WTC11 (cell line): Measurements from ENCODE around the gene NUDT14. TPM values are rescaled to one million over a fixed set of nuclear protein-coding genes. Genes with fewer than 3 reads are reported as not detected.

Experiments
- ATAC-seq: fragments of 200-7000 bp; cut with Tn5 transposase; 2 replicates; pipeline ENCODE4 v1.10.0; 2021; ENCODE audit warnings: mild to moderate bottlenecking, moderate library complexity
- CTCF ChIA-PET: fragments of 300-600 bp; sonication (Branson Sonifier 250); formaldehyde crosslinking; loops from one replicate; lab custom pipeline; 2021; ENCODE audit warnings: antibody characterized with exemption; lab: Charles Lee
- POLR2A ChIA-PET: fragments of 350-600 bp; sonication (Branson Sonifier 250); formaldehyde crosslinking; loops from one replicate; lab custom pipeline; 2021; ENCODE audit warnings: antibody characterized with exemption; lab: Charles Lee
- DNase-seq: peaks from one replicate; pipeline ENCODE4 v3.0.0; 2021; ENCODE audit warnings: low spot score
- H3K27ac Mint-ChIP-seq: 2 replicates; pipeline ENCODE4 v1.8.0; 2021; ENCODE audit warnings: mixed read lengths
- H3K27me3 Mint-ChIP-seq: 2 replicates; pipeline ENCODE4 v1.8.0; 2021; ENCODE audit warnings: low read depth, mild to moderate bottlenecking, moderate library complexity, mixed read lengths
- H3K36me3 Mint-ChIP-seq: 2 replicates; pipeline ENCODE4 v1.8.0; 2021; ENCODE audit warnings: mixed read lengths
- H3K4me1 Mint-ChIP-seq: 2 replicates; pipeline ENCODE4 v1.8.0; 2022; ENCODE audit warnings: mixed read lengths
- H3K4me3 Mint-ChIP-seq: 2 replicates; pipeline ENCODE4 v1.8.0; 2021; ENCODE audit warnings: mild to moderate bottlenecking, moderate library complexity, mixed read lengths
- H3K9me3 Mint-ChIP-seq: 2 replicates; pipeline ENCODE4 v1.8.0; 2021; ENCODE audit warnings: mixed read lengths
- CBFB ChIP-seq: sonication (generic); formaldehyde crosslinking; IDR thresholded peaks from 2 replicates; pipeline ENCODE4 v1.8.1; 2022; ENCODE audit warnings: mild to moderate bottlenecking, low read depth, missing genetic modification reagents
- CDX4 ChIP-seq: fragments of 250-450 bp; sonication (Bioruptor Pico); IDR thresholded peaks from 2 replicates; pipeline ENCODE4 v1.9.0; 2021; ENCODE audit warnings: moderate library complexity, mild to moderate bottlenecking, inconsistent platforms, borderline replicate concordance
- CREB1 ChIP-seq: sonication (generic); formaldehyde crosslinking; IDR thresholded peaks from 2 replicates; pipeline ENCODE4 v1.8.0; 2023; ENCODE audit warnings: mild to moderate bottlenecking, missing genetic modification reagents
- EMX1 ChIP-seq: fragments of 250-450 bp; sonication (Bioruptor Pico); IDR thresholded peaks from 2 replicates; pipeline ENCODE4 v1.8.0; 2021; ENCODE audit warnings: mild to moderate bottlenecking
- ERG ChIP-seq: fragments of 250-450 bp; sonication (Bioruptor Pico); IDR thresholded peaks from 2 replicates; pipeline ENCODE4 v1.8.0; 2021; ENCODE audit warnings: mild to moderate bottlenecking
- IRF2 ChIP-seq: sonication (generic); formaldehyde crosslinking; IDR thresholded peaks from 2 replicates; pipeline ENCODE4 v1.8.0; 2022; ENCODE audit warnings: low read depth, missing genetic modification reagents, borderline replicate concordance
- JAZF1 ChIP-seq: fragments of 250-450 bp; sonication (Bioruptor Pico); IDR thresholded peaks from 2 replicates; pipeline ENCODE4 v1.9.0; 2021; ENCODE audit warnings: moderate library complexity, mild to moderate bottlenecking, inconsistent platforms
- JUN ChIP-seq: sonication (generic); formaldehyde crosslinking; IDR thresholded peaks from 2 replicates; pipeline ENCODE4 v1.8.0; 2023; ENCODE audit warnings: mild to moderate bottlenecking, missing genetic modification reagents
- NFE2L1 ChIP-seq: sonication (generic); formaldehyde crosslinking; IDR thresholded peaks from 2 replicates; pipeline ENCODE4 v1.8.1; 2023; ENCODE audit warnings: missing genetic modification reagents
- NR2C2 ChIP-seq: sonication (generic); formaldehyde crosslinking; IDR thresholded peaks from 2 replicates; pipeline ENCODE4 v1.8.0; 2022; ENCODE audit warnings: mild to moderate bottlenecking, missing genetic modification reagents
- OVOL2 ChIP-seq: fragments of 250-450 bp; sonication (Bioruptor Pico); IDR thresholded peaks from 2 replicates; pipeline ENCODE4 v1.9.0; 2021; ENCODE audit warnings: mild to moderate bottlenecking, borderline replicate concordance
- SMAD3 ChIP-seq: sonication (generic); formaldehyde crosslinking; IDR thresholded peaks from 2 replicates; pipeline ENCODE4 v1.8.0; 2022; ENCODE audit warnings: missing genetic modification reagents, mild to moderate bottlenecking, borderline replicate concordance
- TCF7 ChIP-seq: sonication (generic); formaldehyde crosslinking; IDR thresholded peaks from 2 replicates; pipeline ENCODE4 v1.8.0; 2022; ENCODE audit warnings: mild to moderate bottlenecking, low read depth, missing genetic modification reagents, moderate library complexity
- TEAD1 ChIP-seq: sonication (generic); formaldehyde crosslinking; IDR thresholded peaks from 2 replicates; pipeline ENCODE4 v1.8.0; 2022; ENCODE audit warnings: mild to moderate bottlenecking, missing genetic modification reagents
- ZNF232 ChIP-seq: sonication (generic); formaldehyde crosslinking; IDR thresholded peaks from 2 replicates; pipeline ENCODE4 v1.8.0; 2022; ENCODE audit warnings: mild to moderate bottlenecking, missing genetic modification reagents
- ZNF263 ChIP-seq: sonication (generic); formaldehyde crosslinking; IDR thresholded peaks from 2 replicates; pipeline ENCODE4 v1.8.1; 2022; ENCODE audit warnings: low read depth, mild to moderate bottlenecking, moderate library complexity, missing genetic modification reagents
- ZNF317 ChIP-seq: sonication (generic); formaldehyde crosslinking; IDR thresholded peaks from 2 replicates; pipeline ENCODE4 v1.8.1; 2023; ENCODE audit warnings: low read depth, mild to moderate bottlenecking, moderate library complexity, missing genetic modification reagents, borderline replicate concordance
- ZNF416 ChIP-seq: fragments of 250-450 bp; sonication (Bioruptor Pico); IDR thresholded peaks from 2 replicates; pipeline ENCODE4 v1.9.0; 2021; ENCODE audit warnings: mild to moderate bottlenecking, inconsistent platforms
- ZNF423 ChIP-seq: fragments of 250-450 bp; sonication (Bioruptor Pico); IDR thresholded peaks from 2 replicates; pipeline ENCODE4 v2.1.2; 2022; ENCODE audit warnings: mild to moderate bottlenecking, moderate library complexity
- ZNF512 ChIP-seq: sonication (generic); formaldehyde crosslinking; IDR thresholded peaks from 2 replicates; pipeline ENCODE4 v1.8.1; 2022; ENCODE audit warnings: missing genetic modification reagents, borderline replicate concordance
- ZNF671 ChIP-seq: fragments of 250-450 bp; sonication (Bioruptor Pico); IDR thresholded peaks from 2 replicates; pipeline ENCODE4 v1.8.0; 2021; ENCODE audit warnings: mild to moderate bottlenecking
- total RNA-seq: library from RNA; stranded (reverse); gene quantifications from 3 replicates; pipeline ENCODE4 v1.2.3, GENCODE V29; 2021
- TF ChIP-seq, protein P1 (sequence below): fragments of 250-450 bp; sonication (Bioruptor Pico); conservative IDR thresholded peaks from 2 replicates; pipeline ENCODE4 v1.9.0; 2021; ENCODE audit warnings: mild to moderate bottlenecking
- TF ChIP-seq, protein P2 (sequence below): sonication (generic); formaldehyde crosslinking; IDR thresholded peaks from 2 replicates; pipeline ENCODE4 v1.8.0; 2023; ENCODE audit warnings: mild to moderate bottlenecking, missing genetic modification reagents
- TF ChIP-seq, protein P3 (sequence below): sonication (generic); formaldehyde crosslinking; IDR thresholded peaks from 2 replicates; pipeline ENCODE4 v1.8.0; 2023; ENCODE audit warnings: missing genetic modification reagents
- TF ChIP-seq, protein P4 (sequence below): fragments of 200-600 bp; IDR thresholded peaks from 2 replicates; pipeline ENCODE4 v1.8.0; 2022; ENCODE audit warnings: antibody characterized with exemption

NUDT14 gene
- total RNA-seq, 1 experiment from 2014 or later = 35.4 TPM

DNA sequence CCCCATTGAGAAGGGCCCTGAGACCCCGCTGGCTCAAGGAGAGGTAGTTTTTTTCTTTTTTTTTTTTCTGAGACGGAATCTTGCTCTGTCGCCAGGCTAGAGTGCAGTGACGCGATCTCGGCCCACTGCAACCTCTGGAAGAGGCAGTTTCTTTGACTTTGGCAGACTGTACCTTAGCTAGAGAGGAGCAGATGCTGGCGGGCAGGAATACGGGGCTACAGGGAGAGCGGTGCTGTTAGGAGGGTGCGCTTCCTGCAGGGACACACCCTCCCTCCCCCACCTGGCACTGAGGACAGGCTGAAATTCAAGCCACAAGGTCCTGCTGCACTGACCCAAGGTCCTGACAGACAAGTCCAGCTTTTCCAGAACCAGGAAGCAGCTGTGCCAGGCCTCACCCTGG, 32.2 kb upstream of the NUDT14 start:
- H3K27ac Mint-ChIP-seq = peak overlapping the region; percentile 19; the same call in 1 of the 2 replicates
- peaks cover 9% of the 10 kb centered on the region for H3K9me3 Mint-ChIP-seq
- TF ChIP-seq ZNF263 (no peak), TCF7 (CRISPR knock-in tag) (no peak), CBFB (CRISPR knock-in tag) (no peak), IRF2 (CRISPR knock-in tag) (no peak), ERG (no peak), ZNF416 (CRISPR knock-in tag) (no peak), ZNF423 (CRISPR knock-in tag) (no peak), TEAD1 (no peak), ZNF232 (CRISPR knock-in tag) (no peak), CDX4 (no peak), OVOL2 (CRISPR knock-in tag) (no peak)
- no peak overlapping the region for H3K4me3 Mint-ChIP-seq
- H3K36me3 Mint-ChIP-seq = peaks cover 5% of the 10 kb centered on the region; the same call in 1 of the 2 replicates
- no peak for DNase-seq
- no peaks in the 10 kb centered on the region for H3K4me1 Mint-ChIP-seq
- POLR2A ChIA-PET = interaction anchor here (1.5 kb wide), 1 partner anchor 10 kb away, joined by 4 read pairs; no protein-coding TSS in a partner anchor
- ATAC-seq = no peak
- CTCF ChIA-PET = interaction anchor here (1.0 to 1.5 kb wide), 6 partner anchors 19 to 315 kb away, joined by 3 read pairs; no protein-coding TSS in a partner anchor
- H3K27me3 Mint-ChIP-seq = no peaks in the 10 kb centered on the region

DNA sequence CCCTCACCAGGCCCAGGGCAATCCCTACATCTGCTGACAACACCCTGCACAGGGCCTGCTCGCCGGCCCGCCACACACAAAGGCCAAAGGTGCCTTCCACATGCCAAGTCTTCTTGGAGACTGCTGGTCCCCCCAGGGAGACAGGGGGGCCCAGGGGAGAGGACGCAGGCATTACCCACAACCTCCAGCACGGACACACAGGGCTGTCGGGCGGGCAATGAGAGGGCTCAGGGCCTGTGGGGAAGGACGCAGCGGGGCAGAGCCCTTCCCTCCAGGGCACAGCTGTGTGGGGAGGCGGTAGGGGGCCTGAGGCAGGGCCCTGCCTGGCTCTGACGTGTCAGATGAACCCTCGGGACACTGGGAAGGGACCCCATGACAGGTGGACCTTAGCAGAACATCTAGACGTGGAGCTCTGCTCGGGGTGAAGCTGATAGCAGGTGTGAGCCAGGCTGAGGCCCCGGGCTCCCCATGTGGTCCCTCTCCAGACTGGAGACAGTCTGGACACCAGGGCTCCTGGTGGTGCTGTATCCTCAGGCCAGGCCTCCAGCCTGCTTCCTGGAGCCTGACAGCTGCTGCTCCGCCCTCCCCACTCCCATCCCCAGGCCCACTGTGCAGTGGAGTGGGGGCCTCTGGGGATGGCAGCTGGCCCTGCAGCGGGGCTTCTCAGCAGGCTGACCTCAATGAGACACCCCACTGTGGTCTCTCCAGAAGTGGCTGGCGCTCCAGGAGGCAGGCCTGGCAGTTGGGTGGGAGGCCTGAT, 31.6 kb upstream of the NUDT14 start:
- Mint-ChIP-seq H3K27me3 (no peaks in the 10 kb centered on the region), H3K27ac (peak overlapping the region; percentile 19; the same call in 1 of the 2 replicates), H3K4me1 (no peaks in the 10 kb centered on the region), H3K36me3 (peaks cover 5% of the 10 kb centered on the region; the same call in 1 of the 2 replicates), H3K9me3 (peaks cover 9% of the 10 kb centered on the region), H3K4me3 (no peak overlapping the region)
- ChIA-PET POLR2A (no interaction called here), CTCF (interaction anchor here (0.8 to 1.4 kb wide), 6 partner anchors 19 to 316 kb away, joined by 3 to 4 read pairs (median 3); no protein-coding TSS in a partner anchor)
- ATAC-seq (no peak), DNase-seq (no peak)
- TF ChIP-seq, protein P1, sequence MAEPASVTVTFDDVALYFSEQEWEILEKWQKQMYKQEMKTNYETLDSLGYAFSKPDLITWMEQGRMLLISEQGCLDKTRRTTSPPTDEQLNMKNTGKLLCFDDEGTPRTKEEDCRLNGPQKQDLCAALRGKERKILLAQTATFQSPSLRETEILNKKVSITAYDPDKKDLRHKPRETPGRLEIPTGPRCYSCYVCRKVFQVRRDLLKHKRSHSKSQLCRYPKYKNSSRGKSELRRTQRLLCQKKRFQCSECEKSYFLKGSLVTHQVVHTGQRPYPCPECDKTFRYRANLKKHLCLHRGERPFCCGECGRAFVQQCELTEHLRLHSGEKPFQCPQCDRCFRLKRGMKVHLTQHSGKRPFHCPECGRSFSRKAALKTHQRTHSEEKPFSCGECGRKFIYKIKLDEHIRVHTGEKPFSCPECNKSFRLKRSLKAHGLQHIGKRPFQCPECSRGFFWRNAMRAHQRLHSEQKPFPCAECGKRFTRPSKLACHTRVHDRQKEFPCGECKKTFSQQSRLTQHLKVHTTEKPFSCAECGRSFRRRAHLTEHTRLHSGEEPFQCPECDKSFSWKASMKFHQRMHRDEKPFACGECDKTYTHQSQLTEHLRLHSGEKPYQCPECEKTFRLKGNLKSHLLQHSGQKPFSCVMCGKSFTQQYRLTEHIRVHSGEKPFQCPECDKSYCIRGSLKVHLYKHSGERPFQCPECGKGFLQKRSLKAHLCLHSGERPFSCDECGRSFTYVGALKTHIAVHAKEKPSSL (CRISPR knock-in tag) = no peak
- TF ChIP-seq ZNF512 (CRISPR knock-in tag) (no peak), CREB1 (CRISPR knock-in tag) (no peak), ZNF317 (CRISPR knock-in tag) (no peak), NFE2L1 (no peak), EMX1 (no peak), JUN (CRISPR knock-in tag) (no peak), NR2C2 (no peak), ZNF671 (CRISPR knock-in tag) (no peak), SMAD3 (CRISPR knock-in tag) (no peak), JAZF1 (CRISPR knock-in tag) (no peak)
- TF ChIP-seq, protein P2, sequence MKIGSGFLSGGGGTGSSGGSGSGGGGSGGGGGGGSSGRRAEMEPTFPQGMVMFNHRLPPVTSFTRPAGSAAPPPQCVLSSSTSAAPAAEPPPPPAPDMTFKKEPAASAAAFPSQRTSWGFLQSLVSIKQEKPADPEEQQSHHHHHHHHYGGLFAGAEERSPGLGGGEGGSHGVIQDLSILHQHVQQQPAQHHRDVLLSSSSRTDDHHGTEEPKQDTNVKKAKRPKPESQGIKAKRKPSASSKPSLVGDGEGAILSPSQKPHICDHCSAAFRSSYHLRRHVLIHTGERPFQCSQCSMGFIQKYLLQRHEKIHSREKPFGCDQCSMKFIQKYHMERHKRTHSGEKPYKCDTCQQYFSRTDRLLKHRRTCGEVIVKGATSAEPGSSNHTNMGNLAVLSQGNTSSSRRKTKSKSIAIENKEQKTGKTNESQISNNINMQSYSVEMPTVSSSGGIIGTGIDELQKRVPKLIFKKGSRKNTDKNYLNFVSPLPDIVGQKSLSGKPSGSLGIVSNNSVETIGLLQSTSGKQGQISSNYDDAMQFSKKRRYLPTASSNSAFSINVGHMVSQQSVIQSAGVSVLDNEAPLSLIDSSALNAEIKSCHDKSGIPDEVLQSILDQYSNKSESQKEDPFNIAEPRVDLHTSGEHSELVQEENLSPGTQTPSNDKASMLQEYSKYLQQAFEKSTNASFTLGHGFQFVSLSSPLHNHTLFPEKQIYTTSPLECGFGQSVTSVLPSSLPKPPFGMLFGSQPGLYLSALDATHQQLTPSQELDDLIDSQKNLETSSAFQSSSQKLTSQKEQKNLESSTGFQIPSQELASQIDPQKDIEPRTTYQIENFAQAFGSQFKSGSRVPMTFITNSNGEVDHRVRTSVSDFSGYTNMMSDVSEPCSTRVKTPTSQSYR (CRISPR knock-in tag) = no peak
- TF ChIP-seq, protein P3, sequence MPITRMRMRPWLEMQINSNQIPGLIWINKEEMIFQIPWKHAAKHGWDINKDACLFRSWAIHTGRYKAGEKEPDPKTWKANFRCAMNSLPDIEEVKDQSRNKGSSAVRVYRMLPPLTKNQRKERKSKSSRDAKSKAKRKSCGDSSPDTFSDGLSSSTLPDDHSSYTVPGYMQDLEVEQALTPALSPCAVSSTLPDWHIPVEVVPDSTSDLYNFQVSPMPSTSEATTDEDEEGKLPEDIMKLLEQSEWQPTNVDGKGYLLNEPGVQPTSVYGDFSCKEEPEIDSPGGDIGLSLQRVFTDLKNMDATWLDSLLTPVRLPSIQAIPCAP (CRISPR knock-in tag) = no peak
- TF ChIP-seq, protein P4, sequence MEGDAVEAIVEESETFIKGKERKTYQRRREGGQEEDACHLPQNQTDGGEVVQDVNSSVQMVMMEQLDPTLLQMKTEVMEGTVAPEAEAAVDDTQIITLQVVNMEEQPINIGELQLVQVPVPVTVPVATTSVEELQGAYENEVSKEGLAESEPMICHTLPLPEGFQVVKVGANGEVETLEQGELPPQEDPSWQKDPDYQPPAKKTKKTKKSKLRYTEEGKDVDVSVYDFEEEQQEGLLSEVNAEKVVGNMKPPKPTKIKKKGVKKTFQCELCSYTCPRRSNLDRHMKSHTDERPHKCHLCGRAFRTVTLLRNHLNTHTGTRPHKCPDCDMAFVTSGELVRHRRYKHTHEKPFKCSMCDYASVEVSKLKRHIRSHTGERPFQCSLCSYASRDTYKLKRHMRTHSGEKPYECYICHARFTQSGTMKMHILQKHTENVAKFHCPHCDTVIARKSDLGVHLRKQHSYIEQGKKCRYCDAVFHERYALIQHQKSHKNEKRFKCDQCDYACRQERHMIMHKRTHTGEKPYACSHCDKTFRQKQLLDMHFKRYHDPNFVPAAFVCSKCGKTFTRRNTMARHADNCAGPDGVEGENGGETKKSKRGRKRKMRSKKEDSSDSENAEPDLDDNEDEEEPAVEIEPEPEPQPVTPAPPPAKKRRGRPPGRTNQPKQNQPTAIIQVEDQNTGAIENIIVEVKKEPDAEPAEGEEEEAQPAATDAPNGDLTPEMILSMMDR = no peak
